Stimulated activated CD8-positive, alpha-beta memory T cell treated with anti-CD3 and anti-CD28 coated beads, Interleukin-4, amount 100 ng/mL, for 48 hours (primary cell): ENCODE results near the gene NAP1L1.

Experiments
- DNase-seq: peaks from one replicate; pipeline ENCODE4 v3.0.0-alpha.2; 2020

NAP1L1 gene

GRCh38 chr12:76083904-76084862 lies at the start of gene NAP1L1:
NAP1L1 (minus strand) TSS chr12:76084685; CDS start chr12:76074219, 10,466 bp downstream.
- peak; percentile 98 for DNase-seq

GRCh38 chr12:76127588-76127987 lies 43.1 kb upstream of the NAP1L1 start:
- no peak for DNase-seq

- DNase-seq, result no peak
Measured at GRCh38 chr12:76124456-76124855, 40.0 kb upstream of the NAP1L1 start.

- DNase-seq, result no peak
Measured at GRCh38 chr12:76123259-76124212, 39.1 kb upstream of the NAP1L1 start.

- DNase-seq, result no peak
Measured at GRCh38 chr12:76119887-76120286, 35.4 kb upstream of the NAP1L1 start.

GRCh38 chr12:76117751-76118150 lies 33.3 kb upstream of the NAP1L1 start:
- no peak for DNase-seq

GRCh38 chr12:76117067-76117691 lies 32.7 kb upstream of the NAP1L1 start:
- no peak for DNase-seq

- DNase-seq, result no peak
Measured at GRCh38 chr12:76113800-76114757, 29.6 kb upstream of the NAP1L1 start.

GRCh38 chr12:76111209-76111749 lies 26.8 kb upstream of the NAP1L1 start:
- DNase-seq, result no peak

- no peak for DNase-seq
Measured at GRCh38 chr12:76109879-76110278, 25.4 kb upstream of the NAP1L1 start.

GRCh38 chr12:76108356-76108755 lies 23.9 kb upstream of the NAP1L1 start:
- no peak for DNase-seq

- no peak for DNase-seq
Measured at GRCh38 chr12:76106631-76107030, 22.1 kb upstream of the NAP1L1 start.

- no peak for DNase-seq
Measured at GRCh38 chr12:76103958-76104357, 19.5 kb upstream of the NAP1L1 start.

- DNase-seq, result no peak
Measured at GRCh38 chr12:76101739-76102385, 17.4 kb upstream of the NAP1L1 start.

GRCh38 chr12:76096079-76096646 lies 11.7 kb upstream of the NAP1L1 start:
- no peak for DNase-seq

- DNase-seq, result no peak
Measured at GRCh38 chr12:76094754-76095153, 10.3 kb upstream of the NAP1L1 start.

- DNase-seq, result no peak
Measured at GRCh38 chr12:76091246-76091754, 6.8 kb upstream of the NAP1L1 start.

- peak; percentile 41 for DNase-seq
Measured at GRCh38 chr12:76085520-76085868, 1.0 kb upstream of the NAP1L1 start.

GRCh38 chr12:76084863-76085519 lies 506 bp upstream of the NAP1L1 start:
- DNase-seq, result no peak
